ENCODE data around the gene ERI2. TPM values are rescaled to one million over a fixed set of nuclear protein-coding genes. Genes with fewer than 3 reads are reported as not detected.

The ERI2 gene
- total RNA-seq, 2 experiments from 2014 or later, result 41.8 to 48.0 TPM

DNA sequence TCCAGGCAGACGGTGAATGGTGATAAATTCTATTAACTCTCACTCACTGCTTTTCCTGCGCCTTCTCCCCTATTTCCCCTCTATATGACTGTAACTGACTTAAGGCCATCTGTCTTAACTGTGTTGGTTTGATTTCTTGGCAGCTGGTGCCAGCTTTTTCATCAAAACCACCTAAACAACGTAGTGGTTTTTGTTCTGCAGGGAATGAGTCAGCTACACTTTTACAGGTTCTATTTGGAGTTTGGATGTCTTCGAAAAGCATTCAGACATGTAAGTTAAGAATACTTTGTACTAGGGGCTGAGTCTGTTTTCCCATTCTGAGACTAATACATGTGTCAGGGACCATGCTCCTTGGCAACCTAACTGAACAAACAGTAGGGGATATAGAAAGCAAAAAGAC, 8.5 kb upstream of the ERI2 start:
- CTCF ChIA-PET (ENCODE audit: unreplicated experiment), result no interaction called here

DNA sequence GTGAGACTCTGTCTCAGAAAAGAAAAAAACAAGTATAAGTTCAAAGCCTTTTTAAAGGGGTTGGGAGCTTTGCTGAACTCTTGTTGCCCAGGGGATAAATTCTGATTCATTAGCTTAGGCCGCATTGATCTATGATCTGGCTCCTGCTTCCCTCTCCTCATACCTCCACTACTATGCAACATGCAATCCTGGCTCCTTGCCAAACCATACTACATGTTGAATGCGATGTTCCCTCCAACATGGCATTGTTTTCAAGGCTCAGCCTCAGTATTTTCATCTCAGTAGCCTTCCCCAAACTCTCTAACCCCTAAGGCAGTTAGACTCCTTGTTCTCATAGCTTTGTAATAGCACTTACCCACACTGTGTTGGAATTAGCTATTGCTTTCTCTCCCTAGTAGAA, 6.2 kb upstream of the ERI2 start:
- peaks cover 8% of the 10 kb centered on the region; the same call in 1 of the 2 replicates for H3K79me2 ChIP-seq (ENCODE audit: insufficient read depth, low read depth, low read length)
- DNase-seq (ENCODE audit: low spot score), result no peak
- no peak for TF ChIP-seq EZH2phosphoT487 (IDR thresholded peaks at IDR 0.05; ENCODE audit: borderline replicate concordance, low read depth, low read length)
- no peak overlapping the region for H2AFZ ChIP-seq (ENCODE audit: low read length)
- no peak overlapping the region for H3K4me2 ChIP-seq (ENCODE audit: low read length)
- intact Hi-C loops (cut with micrococcal nuclease; ENCODE audit: unreplicated experiment), result no loop called here
- no peak overlapping the region for H3K4me3 ChIP-seq (ENCODE audit: low read depth, low read length, poor library complexity, severe bottlenecking)
- no peaks in the 10 kb centered on the region for H3K9me2 ChIP-seq (ENCODE audit: insufficient read depth, low read length)
- no peak overlapping the region for H3K27ac ChIP-seq (ENCODE audit: low read depth, low read length, poor library complexity, severe bottlenecking)
- peaks cover 8% of the 10 kb centered on the region for H3K4me1 ChIP-seq (ENCODE audit: insufficient read depth, low read length, poor library complexity, severe bottlenecking)
- CTCF ChIA-PET (ENCODE audit: unreplicated experiment), result no interaction called here
- H3K36me3 ChIP-seq (ENCODE audit: insufficient read depth, low read length), result peaks cover 30% of the 10 kb centered on the region
- no peaks in the 10 kb centered on the region for H4K20me1 ChIP-seq (ENCODE audit: insufficient read depth, low read length)
- no TSS peak for BruUV-seq (replicated peaks)
- POLR2A ChIA-PET, result no interaction called here
- no peaks in the 10 kb centered on the region for H3K9me3 ChIP-seq (ENCODE audit: low read length)

More for the DNA sequence above, 8.5 kb upstream of the ERI2 start:
- intact Hi-C loops (cut with micrococcal nuclease; ENCODE audit: unreplicated experiment), result no loop called here
- POLR2A ChIA-PET, result interaction anchor here (0.6 to 1.0 kb wide), 2 partner anchors 10 to 324 kb away, joined by 7 to 8 read pairs; no protein-coding TSS in a partner anchor
- no peak overlapping the region for H3K27ac ChIP-seq (ENCODE audit: low read depth, low read length, poor library complexity, severe bottlenecking)
- DNase-seq (ENCODE audit: low spot score), result no peak
- H4K20me1 ChIP-seq (ENCODE audit: insufficient read depth, low read length), result no peaks in the 10 kb centered on the region
- no TSS peak for BruUV-seq (replicated peaks)
- no peak overlapping the region for H3K4me3 ChIP-seq (ENCODE audit: low read depth, low read length, poor library complexity, severe bottlenecking)
- H3K9me3 ChIP-seq (ENCODE audit: low read length), result no peaks in the 10 kb centered on the region
- H3K4me1 ChIP-seq (ENCODE audit: insufficient read depth, low read length, poor library complexity, severe bottlenecking), result no peaks in the 10 kb centered on the region
- no peaks in the 10 kb centered on the region for H3K79me2 ChIP-seq (ENCODE audit: insufficient read depth, low read depth, low read length)
- no peak overlapping the region for H3K4me2 ChIP-seq (ENCODE audit: low read length)
- H3K36me3 ChIP-seq (ENCODE audit: insufficient read depth, low read length), result peaks cover 44% of the 10 kb centered on the region
- H2AFZ ChIP-seq (ENCODE audit: low read length), result no peak overlapping the region
- H3K9me2 ChIP-seq (ENCODE audit: insufficient read depth, low read length), result no peaks in the 10 kb centered on the region
- no peak for TF ChIP-seq EZH2phosphoT487 (IDR thresholded peaks at IDR 0.05; ENCODE audit: borderline replicate concordance, low read depth, low read length)
- TF ChIP-seq, protein P1, sequence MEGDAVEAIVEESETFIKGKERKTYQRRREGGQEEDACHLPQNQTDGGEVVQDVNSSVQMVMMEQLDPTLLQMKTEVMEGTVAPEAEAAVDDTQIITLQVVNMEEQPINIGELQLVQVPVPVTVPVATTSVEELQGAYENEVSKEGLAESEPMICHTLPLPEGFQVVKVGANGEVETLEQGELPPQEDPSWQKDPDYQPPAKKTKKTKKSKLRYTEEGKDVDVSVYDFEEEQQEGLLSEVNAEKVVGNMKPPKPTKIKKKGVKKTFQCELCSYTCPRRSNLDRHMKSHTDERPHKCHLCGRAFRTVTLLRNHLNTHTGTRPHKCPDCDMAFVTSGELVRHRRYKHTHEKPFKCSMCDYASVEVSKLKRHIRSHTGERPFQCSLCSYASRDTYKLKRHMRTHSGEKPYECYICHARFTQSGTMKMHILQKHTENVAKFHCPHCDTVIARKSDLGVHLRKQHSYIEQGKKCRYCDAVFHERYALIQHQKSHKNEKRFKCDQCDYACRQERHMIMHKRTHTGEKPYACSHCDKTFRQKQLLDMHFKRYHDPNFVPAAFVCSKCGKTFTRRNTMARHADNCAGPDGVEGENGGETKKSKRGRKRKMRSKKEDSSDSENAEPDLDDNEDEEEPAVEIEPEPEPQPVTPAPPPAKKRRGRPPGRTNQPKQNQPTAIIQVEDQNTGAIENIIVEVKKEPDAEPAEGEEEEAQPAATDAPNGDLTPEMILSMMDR (conservative IDR thresholded peaks at IDR 0.05; ENCODE audit: low read length), result no peak

GRCh38 chr16:20811889-20812439, 5.7 kb upstream of the ERI2 start:
- Histone ChIP-seq H3K4me1 (ENCODE audit: insufficient read depth, low read length, poor library complexity, severe bottlenecking) (peaks cover 10% of the 10 kb centered on the region), H3K27ac (ENCODE audit: low read depth, low read length, poor library complexity, severe bottlenecking) (no peak overlapping the region), H3K4me2 (ENCODE audit: low read length) (no peak overlapping the region), H3K9me2 (ENCODE audit: insufficient read depth, low read length) (no peaks in the 10 kb centered on the region), H3K9me3 (ENCODE audit: low read length) (no peaks in the 10 kb centered on the region), H3K36me3 (ENCODE audit: insufficient read depth, low read length) (peaks cover 25% of the 10 kb centered on the region), H3K79me2 (ENCODE audit: insufficient read depth, low read depth, low read length) (peaks cover 11% of the 10 kb centered on the region; the same call in 1 of the 2 replicates), H4K20me1 (ENCODE audit: insufficient read depth, low read length) (no peaks in the 10 kb centered on the region), H2AFZ (ENCODE audit: low read length) (no peak overlapping the region), H3K4me3 (ENCODE audit: low read depth, low read length, poor library complexity, severe bottlenecking) (no peak overlapping the region)
- intact Hi-C loops (cut with micrococcal nuclease; ENCODE audit: unreplicated experiment), result no loop called here
- no peak for DNase-seq (ENCODE audit: low spot score)
- CTCF ChIA-PET (ENCODE audit: unreplicated experiment), result no interaction called here
- BruUV-seq (replicated peaks), result no TSS peak
- TF ChIP-seq, protein P1 (conservative IDR thresholded peaks at IDR 0.05; ENCODE audit: low read length), result no peak
- TF ChIP-seq EZH2phosphoT487 (IDR thresholded peaks at IDR 0.05; ENCODE audit: borderline replicate concordance, low read depth, low read length), result no peak
- POLR2A ChIA-PET, result no interaction called here

Measured in OCI-LY7 (cell line).